ENCODE results near the gene ZNF529.

GRCh38 chr19:36497001-36497400 is 76.1 kb downstream of the ZNF529 start:
- TF ChIP-seq EP300 (IDR thresholded peaks at IDR 0.05), result no peak
- TF ChIP-seq CTCF (IDR thresholded peaks at IDR 0.05), result no peak
